Omental fat pad (tissue), 4 donors: ENCODE measurements around the gene CCDC27. TPM values are rescaled to one million over a fixed set of nuclear protein-coding genes. Genes with fewer than 3 reads are reported as not detected.

ENCODE experiments used
- ATAC-seq: fragments of 150-250 bp; one replicate; pipeline ENCODE4 v1.9.1; 2016; ENCODE audit warnings: mild to moderate bottlenecking, moderate library complexity; ENCODE audit not compliant: low FRiP score
- DNase-seq: peaks from one replicate; pipeline ENCODE4 v3.0.0-alpha.2; 2019; ENCODE audit warnings: low spot score
- total RNA-seq, 4 donors: library from RNA; depleted of rRNA; stranded (reverse); fragments of >200 nt; gene quantifications; one replicate each; pipeline ENCODE4 v1.1.0, GENCODE V29; 2016
- TF ChIP-seq, protein P1 (sequence below), 3 donors: fragments of 450-650 bp; IDR thresholded peaks; one replicate each; pipeline ENCODE4 v1.5.1; 2016 to 2017; ENCODE audit warnings: antibody characterized with exemption in 3 of 3, mild to moderate bottlenecking in 3 of 3, moderate library complexity in 2 of 3

CCDC27 gene
- total RNA-seq, 4 donors from 2014 or later, result not detected

DNA sequence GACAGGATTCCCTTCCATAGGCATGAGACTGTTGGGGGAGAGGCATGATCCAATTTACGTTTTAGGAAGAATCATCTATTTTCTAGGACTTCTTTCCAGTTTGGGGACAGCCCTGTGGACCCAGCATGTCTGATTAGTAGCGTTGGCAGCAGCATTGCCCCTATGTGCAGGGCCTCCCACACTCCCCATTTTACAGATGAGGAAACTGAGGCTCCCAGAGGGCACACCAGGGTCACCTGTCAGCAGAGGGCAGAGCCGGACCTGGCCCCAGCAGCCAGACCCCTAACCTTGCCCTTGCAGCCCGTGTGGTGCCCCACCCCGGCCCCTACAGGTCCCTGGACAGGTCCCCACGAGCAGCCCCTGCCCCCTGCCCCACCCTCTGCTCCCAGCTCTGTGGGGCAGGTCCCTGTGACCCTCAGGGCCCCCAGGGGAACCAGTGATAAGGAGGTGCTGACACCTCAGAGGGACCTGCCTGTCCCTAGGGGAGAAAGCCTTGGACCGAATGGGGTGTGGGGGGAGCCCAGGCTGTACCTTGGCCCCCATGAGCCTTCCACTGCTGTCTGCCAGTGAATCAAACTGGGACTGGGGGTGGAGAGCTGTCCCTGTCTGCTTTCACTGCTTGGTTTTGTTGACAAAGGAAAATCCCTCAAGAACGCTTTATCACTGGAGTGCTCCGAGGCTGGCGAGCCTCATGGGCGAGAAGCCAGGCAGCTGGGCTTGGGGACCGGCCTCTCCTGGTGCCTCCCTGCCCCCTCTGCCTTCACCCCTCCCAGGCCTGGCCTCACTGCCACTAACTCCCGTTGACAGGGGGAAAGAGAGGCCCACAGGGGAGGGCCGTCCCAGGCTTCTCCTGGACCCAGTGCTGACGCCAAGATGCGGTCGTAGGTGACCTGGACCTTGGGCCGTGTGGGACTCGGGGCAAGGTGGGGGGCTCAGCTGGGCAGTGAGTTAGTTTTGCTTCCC is 39.4 kb upstream of the CCDC27 start:
- no peak for ATAC-seq
- TF ChIP-seq, protein P1, sequence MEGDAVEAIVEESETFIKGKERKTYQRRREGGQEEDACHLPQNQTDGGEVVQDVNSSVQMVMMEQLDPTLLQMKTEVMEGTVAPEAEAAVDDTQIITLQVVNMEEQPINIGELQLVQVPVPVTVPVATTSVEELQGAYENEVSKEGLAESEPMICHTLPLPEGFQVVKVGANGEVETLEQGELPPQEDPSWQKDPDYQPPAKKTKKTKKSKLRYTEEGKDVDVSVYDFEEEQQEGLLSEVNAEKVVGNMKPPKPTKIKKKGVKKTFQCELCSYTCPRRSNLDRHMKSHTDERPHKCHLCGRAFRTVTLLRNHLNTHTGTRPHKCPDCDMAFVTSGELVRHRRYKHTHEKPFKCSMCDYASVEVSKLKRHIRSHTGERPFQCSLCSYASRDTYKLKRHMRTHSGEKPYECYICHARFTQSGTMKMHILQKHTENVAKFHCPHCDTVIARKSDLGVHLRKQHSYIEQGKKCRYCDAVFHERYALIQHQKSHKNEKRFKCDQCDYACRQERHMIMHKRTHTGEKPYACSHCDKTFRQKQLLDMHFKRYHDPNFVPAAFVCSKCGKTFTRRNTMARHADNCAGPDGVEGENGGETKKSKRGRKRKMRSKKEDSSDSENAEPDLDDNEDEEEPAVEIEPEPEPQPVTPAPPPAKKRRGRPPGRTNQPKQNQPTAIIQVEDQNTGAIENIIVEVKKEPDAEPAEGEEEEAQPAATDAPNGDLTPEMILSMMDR (IDR thresholded peaks at IDR 0.05), result no peak
- no peak for DNase-seq

DNA sequence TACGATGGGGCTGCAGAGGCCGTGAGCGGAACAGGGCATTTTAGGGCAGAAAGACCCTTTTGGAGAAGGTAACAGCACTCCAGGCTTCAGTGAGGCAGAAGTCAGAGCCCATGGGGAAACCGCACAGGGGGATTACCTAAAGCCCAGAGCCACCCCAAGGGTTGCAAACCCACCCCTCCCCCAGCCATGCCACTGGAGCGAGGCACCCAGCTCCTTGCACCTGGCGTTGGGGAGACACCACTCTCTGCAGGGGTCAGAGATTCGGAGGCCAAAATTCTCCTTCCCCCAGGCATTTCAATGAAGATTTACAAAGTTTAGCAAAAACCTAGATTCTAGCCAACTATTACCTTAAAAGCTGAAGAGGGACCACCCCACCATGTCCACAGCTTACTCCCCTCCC is 38.4 kb upstream of the CCDC27 start:
- TF ChIP-seq, protein P1 (IDR thresholded peaks at IDR 0.05), result no peak
- DNase-seq (no peak), ATAC-seq (no peak)

DNA sequence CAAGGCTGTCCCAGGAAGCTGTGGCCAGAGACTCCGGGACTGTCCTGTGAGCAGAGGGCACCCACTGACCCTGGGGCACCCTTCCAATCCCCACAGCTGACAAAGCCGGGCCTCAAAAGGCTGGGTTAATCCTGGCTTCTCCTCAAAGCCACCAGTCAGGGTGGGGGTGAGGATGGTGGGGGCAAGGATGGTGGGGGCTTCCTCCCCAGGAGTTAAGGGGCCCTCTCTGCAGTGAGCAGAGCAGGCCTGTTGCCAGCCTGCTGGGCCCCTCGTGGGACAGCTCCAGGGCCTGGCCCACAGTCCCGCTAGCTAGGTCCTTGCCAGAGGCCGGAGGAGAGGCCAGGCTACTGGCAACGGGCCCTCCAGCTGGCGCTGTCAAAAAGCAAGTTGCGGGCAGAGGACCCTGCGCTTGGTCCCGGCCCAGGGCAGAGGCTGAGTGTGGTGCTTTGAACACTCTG is 37.9 kb upstream of the CCDC27 start:
- DNase-seq (no peak), ATAC-seq (no peak)
- TF ChIP-seq, protein P1 (IDR thresholded peaks at IDR 0.05), result no peak

DNA sequence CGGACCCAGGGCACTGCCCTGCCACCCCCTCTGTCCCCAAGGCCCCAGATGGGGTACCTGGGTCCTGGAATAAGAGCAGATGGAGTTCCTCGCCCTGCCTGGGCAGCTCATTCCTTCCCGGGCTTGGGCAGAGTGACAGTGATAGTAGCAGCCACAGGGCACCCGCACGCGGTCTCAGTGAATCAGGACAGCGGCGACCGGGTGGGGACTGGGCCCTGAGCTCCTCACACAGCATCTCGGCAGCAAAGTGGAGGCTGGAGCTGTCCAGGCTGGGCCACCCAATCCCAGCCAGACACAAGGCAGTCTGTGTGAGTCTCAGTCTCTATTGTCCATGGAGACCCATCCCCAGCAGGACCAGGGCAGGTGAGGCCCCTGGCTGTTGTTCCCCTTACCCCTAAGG is 37.4 kb upstream of the CCDC27 start:
- TF ChIP-seq, protein P1 (IDR thresholded peaks at IDR 0.05), result no peak
- DNase-seq (no peak), ATAC-seq (no peak)

DNA sequence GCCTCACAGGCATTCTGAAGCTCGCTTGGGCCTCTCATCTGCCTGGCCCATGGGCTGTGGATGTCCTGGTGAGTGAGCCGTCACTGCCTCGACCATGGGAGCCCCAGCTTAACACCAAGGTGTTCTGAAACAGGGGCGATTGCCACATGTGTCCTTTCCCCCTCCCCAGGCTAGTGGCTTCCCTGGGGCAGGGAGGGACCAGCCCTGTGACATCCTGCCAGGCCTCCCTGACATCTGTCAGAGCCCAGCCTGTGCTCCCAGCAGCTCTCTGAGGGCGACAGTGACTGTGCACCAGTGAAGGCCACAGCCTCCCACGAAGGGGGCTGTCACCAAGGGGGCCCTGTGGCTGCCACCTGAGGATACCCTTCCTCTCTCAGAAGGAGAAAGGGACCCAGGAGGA is 35.9 kb upstream of the CCDC27 start:
- DNase-seq (no peak), ATAC-seq (no peak)
- TF ChIP-seq, protein P1 (IDR thresholded peaks at IDR 0.05), result no peak

DNA sequence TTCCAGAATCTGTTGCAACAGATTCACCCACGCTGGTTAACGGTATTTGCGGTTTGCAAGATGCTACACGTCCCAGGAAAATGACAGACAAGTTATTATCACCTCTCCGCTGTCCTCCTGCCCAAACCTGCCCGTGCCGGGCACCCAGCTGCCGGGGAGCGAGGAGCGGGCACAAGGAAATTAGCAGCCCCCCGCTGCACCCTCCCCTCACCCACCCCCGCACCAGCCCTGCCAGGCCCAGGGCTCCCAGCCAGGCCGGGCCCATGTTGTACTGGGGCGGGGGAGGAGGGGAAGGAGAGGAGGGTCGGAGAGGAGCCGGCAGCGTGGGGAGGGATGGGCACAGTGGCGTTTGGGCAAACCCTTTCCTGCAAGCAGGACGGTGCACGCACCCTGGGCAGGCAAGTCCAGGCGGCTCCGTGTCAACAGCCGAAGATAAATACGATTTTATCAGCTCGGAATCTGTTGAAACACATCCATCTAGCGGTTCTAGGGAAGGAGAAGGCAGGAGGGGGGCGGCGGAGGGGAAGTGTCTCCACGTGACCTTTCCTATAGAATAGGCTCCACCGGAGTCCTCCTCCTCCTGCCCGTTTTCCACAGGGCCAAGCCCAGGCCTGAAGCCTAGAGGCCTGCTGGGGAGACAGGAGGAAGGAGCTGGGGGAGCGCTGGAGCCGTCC is 35.1 kb upstream of the CCDC27 start:
- DNase-seq (no peak), ATAC-seq (no peak)
- TF ChIP-seq, protein P1 (IDR thresholded peaks at IDR 0.05), result no peak
